DOHH2 (cell line): ENCODE results near the gene ZBTB43.

ENCODE experiments used
- H3F3A ChIP-seq: fragments of 200-600 bp; sonication (generic), shearing (Covaris generic); 2 replicates; pipeline ENCODE4 v1.6.0; 2016; ENCODE audit warnings: antibody characterized with exemption, mild to moderate bottlenecking; ENCODE audit not compliant: control insufficient read depth, insufficient read depth
- H3K27ac ChIP-seq: fragments of 200-600 bp; sonication (generic); 2 replicates; pipeline ENCODE4 v1.5.1; 2014; ENCODE audit warnings: low read depth, mild to moderate bottlenecking, low read length, moderate library complexity
- H3K27me3 ChIP-seq: fragments of 200-600 bp; sonication (generic); 2 replicates; pipeline ENCODE4 v1.6.1; 2014; ENCODE audit warnings: mild to moderate bottlenecking, low read length, mixed read lengths; ENCODE audit not compliant: control insufficient read depth
- H3K36me3 ChIP-seq: fragments of 200-600 bp; sonication (generic); 2 replicates; pipeline ENCODE4 v1.6.1; 2014; ENCODE audit warnings: mild to moderate bottlenecking, low read length, moderate library complexity, mixed read lengths; ENCODE audit not compliant: control insufficient read depth
- H3K4me1 ChIP-seq: fragments of 200-600 bp; sonication (generic); 2 replicates; pipeline ENCODE4 v1.6.1; 2014; ENCODE audit warnings: mild to moderate bottlenecking, low read length, mixed read lengths; ENCODE audit not compliant: control insufficient read depth
- H3K4me2 ChIP-seq: fragments of 200-600 bp; sonication (generic); 2 replicates; pipeline ENCODE4 v1.6.0; 2014; ENCODE audit warnings: mild to moderate bottlenecking, low read length, moderate library complexity
- H3K4me3 ChIP-seq: fragments of 200-600 bp; sonication (generic); 2 replicates; pipeline ENCODE4 v1.5.1; 2014; ENCODE audit warnings: mild to moderate bottlenecking, low read length, mixed read lengths
- H3K79me2 ChIP-seq: fragments of 200-600 bp; sonication (generic); 2 replicates; pipeline ENCODE4 v1.6.1; 2014; ENCODE audit warnings: mild to moderate bottlenecking, low read length, mixed read lengths; ENCODE audit not compliant: control insufficient read depth
- H3K9me2 ChIP-seq: fragments of 200-600 bp; sonication (generic); replicated peaks from 2 replicates; pipeline ENCODE4 v1.6.1; 2014; ENCODE audit warnings: mild to moderate bottlenecking, low read length, mixed read lengths; ENCODE audit not compliant: control insufficient read depth
- H3K9me3 ChIP-seq: fragments of 200-600 bp; sonication (generic); 2 replicates; pipeline ENCODE4 v1.6.1; 2014; ENCODE audit warnings: antibody characterized with exemption, low read length, mixed read lengths; ENCODE audit not compliant: control insufficient read depth, insufficient read depth
- H4K20me1 ChIP-seq: fragments of 200-600 bp; sonication (generic); 2 replicates; pipeline ENCODE4 v1.6.0; 2014; ENCODE audit warnings: low read depth, mild to moderate bottlenecking, antibody characterized with exemption, low read length, moderate library complexity; ENCODE audit not compliant: control insufficient read depth, insufficient read depth
- CTCF ChIP-seq: fragments of 200-600 bp; sonication (generic); IDR thresholded peaks from one replicate; pipeline ENCODE4 v1.5.1; 2014; ENCODE audit warnings: antibody characterized with exemption, mild to moderate bottlenecking, low read depth, low read length; ENCODE audit not compliant: poor library complexity, severe bottlenecking
- EZH2phosphoT487 ChIP-seq: fragments of 200-600 bp; sonication (generic); IDR thresholded peaks from 2 replicates; pipeline ENCODE4 v1.6.1; 2017; ENCODE audit warnings: borderline replicate concordance, mild to moderate bottlenecking, antibody characterized with exemption, low read length, moderate library complexity, mixed read lengths

The ZBTB43 gene

GRCh38 chr9:126847051-126847450 lies 42.2 kb downstream of the ZBTB43 start:
- Histone ChIP-seq H3K9me3 (no peaks in the 10 kb centered on the region), H3K27ac (no peak overlapping the region), H3K79me2 (no peaks in the 10 kb centered on the region), H3K36me3 (no peaks in the 10 kb centered on the region), H3K9me2 (no peaks in the 10 kb centered on the region), H4K20me1 (no peaks in the 10 kb centered on the region), H3K4me3 (no peak overlapping the region), H3K4me2 (no peak overlapping the region), H3K27me3 (peaks cover 22% of the 10 kb centered on the region), H3F3A (no peaks in the 10 kb centered on the region), H3K4me1 (peaks cover 5% of the 10 kb centered on the region)
- TF ChIP-seq EZH2phosphoT487 (no peak), CTCF (no peak)

GRCh38 chr9:126849591-126850225 lies 44.9 kb downstream of the ZBTB43 start:
- peaks cover 29% of the 10 kb centered on the region for H3K27me3 ChIP-seq
- TF ChIP-seq CTCF (no peak), EZH2phosphoT487 (no peak)

GRCh38 chr9:126851286-126851880 lies 46.5 kb downstream of the ZBTB43 start:
- Histone ChIP-seq H3K4me3 (no peak overlapping the region), H4K20me1 (no peaks in the 10 kb centered on the region), H3K36me3 (no peaks in the 10 kb centered on the region), H3K27me3 (peaks cover 36% of the 10 kb centered on the region), H3K9me3 (no peaks in the 10 kb centered on the region), H3K79me2 (no peaks in the 10 kb centered on the region), H3K27ac (no peak overlapping the region), H3K4me2 (no peak overlapping the region), H3K9me2 (no peaks in the 10 kb centered on the region), H3F3A (no peaks in the 10 kb centered on the region), H3K4me1 (peaks cover 5% of the 10 kb centered on the region)
- TF ChIP-seq EZH2phosphoT487 (no peak), CTCF (no peak)

More at GRCh38 chr9:126849591-126850225, 44.9 kb downstream of the ZBTB43 start:
- Histone ChIP-seq H3K4me1 (peaks cover 5% of the 10 kb centered on the region), H4K20me1 (no peaks in the 10 kb centered on the region), H3K9me3 (no peaks in the 10 kb centered on the region), H3K27ac (no peak overlapping the region), H3K9me2 (no peaks in the 10 kb centered on the region), H3K4me2 (no peak overlapping the region), H3F3A (no peaks in the 10 kb centered on the region), H3K4me3 (no peak overlapping the region), H3K36me3 (no peaks in the 10 kb centered on the region), H3K79me2 (no peaks in the 10 kb centered on the region)
